Sigmoid colon (tissue), 7 donors: Measurements from ENCODE around the gene ZCCHC18. TPM values are rescaled to one million over a fixed set of nuclear protein-coding genes. Genes with fewer than 3 reads are reported as not detected.

Experiments
- DNase-seq: peaks from one replicate; pipeline ENCODE4 v3.0.0-alpha.2; 2019
- H3K27ac ChIP-seq, 4 donors: fragments of 200-600 bp; sonication (generic); one replicate each; pipeline ENCODE4 v1.5.1; 2016 to 2019; ENCODE audit warnings: mild to moderate bottlenecking in 1 of 4
- H3K27me3 ChIP-seq, 3 donors: fragments of 200-600 bp; sonication (generic); one replicate each; pipeline ENCODE4 v1.5.1; 2019; ENCODE audit warnings: mild to moderate bottlenecking in 1 of 3
- H3K36me3 ChIP-seq, 4 donors: fragments of 200-600 bp; sonication (generic); one replicate each; pipeline ENCODE4 v1.5.1; 2016 to 2019
- H3K4me1 ChIP-seq, 4 donors: fragments of 200-600 bp; sonication (generic); one replicate each; pipeline ENCODE4 v1.5.1; 2017 to 2019
- H3K4me3 ChIP-seq, 4 donors: fragments of 200-600 bp; sonication (generic); one replicate each; pipeline ENCODE4 v1.5.1; 2017 to 2019; ENCODE audit warnings: mild to moderate bottlenecking in 2 of 4, moderate library complexity in 1 of 4
- H3K9me3 ChIP-seq, 4 donors: fragments of 200-600 bp in 3 of 4; sonication (generic) in 3 of 4; one replicate each; pipeline versions ENCODE4 v1.5.1 to v1.6.1; 2013 to 2019
- CTCF ChIP-seq, 4 experiments: fragments of 450-650 bp in 3 of 4; fragments of 200-600 bp in 1 of 4; IDR thresholded peaks; one replicate each; pipeline ENCODE4 v1.5.1; 2016 to 2019; ENCODE audit warnings: antibody characterized with exemption in 4 of 4, mild to moderate bottlenecking in 3 of 4, moderate library complexity in 2 of 4
- EP300 ChIP-seq, 4 donors: sonication (generic); formaldehyde crosslinking; IDR thresholded peaks; one replicate each; pipeline ENCODE4 v1.6.1; 2017; ENCODE audit warnings: antibody characterized with exemption in 4 of 4
- POLR2A ChIP-seq, 2 donors: fragments of 450-650 bp; IDR thresholded peaks; one replicate each; pipeline ENCODE4 v1.6.1; 2016; ENCODE audit warnings: antibody characterized with exemption in 2 of 2, mild to moderate bottlenecking in 2 of 2, moderate library complexity in 2 of 2
- POLR2AphosphoS5 ChIP-seq, 4 donors: sonication (generic); formaldehyde crosslinking; IDR thresholded peaks; one replicate each; pipeline ENCODE4 v1.6.1; 2017; ENCODE audit warnings: antibody characterized with exemption in 4 of 4
- WGBS, 2 donors: extraction: QIAGEN DNeasy Blood & Tissue Kit; methylation state at CpG; one replicate each; pipeline ENCODE4 v1.1.7; 2013; 5-methylcytosine and 5-hydroxymethylcytosine counted together
- intact Hi-C: fragments of 100-400 bp; cut with DNase I; formaldehyde crosslinking; loops from one replicate; pipeline ENCODE4 v1.15.1; 2023
- polyA plus RNA-seq, 3 donors: library from polyadenylated mRNA; stranded (reverse); fragments of 200-250 nt; gene quantifications; one replicate each; pipeline ENCODE4 v1.2.3, GENCODE V29; 2013
- total RNA-seq, 4 donors: library from RNA; depleted of rRNA; stranded (reverse); fragments of >200 nt; gene quantifications; one replicate each; pipeline ENCODE4 v1.1.0, GENCODE V29; 2016
- donor health status: healthy with polysubstance abuse.
- donor health status: Bipolar disorder and iron deficiency.
- donor health status: healthy.

ZCCHC18 gene
- total and polyA plus RNA-seq, 7 donors, result 0.66 to 4.2 (median 2.2) TPM; not detected in 1

GRCh38 chrX:104113222-104113965 lies 1.1 kb downstream of the ZCCHC18 start:
- WGBS, 2 donors, result 5% methylated on average over 24 of the region's 24 CpGs
- peak; percentile 69 for DNase-seq
- peak overlapping the region; percentile 77 to 83 (median 82) for H3K27ac ChIP-seq
- peaks cover 0 to 8% (median 0%) of the 10 kb centered on the region in 4 donors for H3K4me1 ChIP-seq
- peak overlapping the region; percentile 40 to 61 (median 59) for H3K4me3 ChIP-seq
- no peaks in the 10 kb centered on the region for H3K9me3 ChIP-seq
- H3K36me3 ChIP-seq, result no peaks in the 10 kb centered on the region
- TF ChIP-seq EP300 (IDR thresholded peaks at IDR 0.05), result no peak
- no peak for TF ChIP-seq POLR2A (IDR thresholded peaks at IDR 0.05)
- TF ChIP-seq CTCF (IDR thresholded peaks at IDR 0.05), result peak in 2 of 4 experiments; percentile 36 to 43
- no peak for TF ChIP-seq POLR2AphosphoS5 (IDR thresholded peaks at IDR 0.05)
- intact Hi-C loops, result loop anchor here (2.0 kb wide), 2 partner anchors 15 to 195 kb away; no protein-coding TSS in a partner anchor
- H3K27me3 ChIP-seq, result no peaks in the 10 kb centered on the region

GRCh38 chrX:104117759-104118158 lies 5.4 kb downstream of the ZCCHC18 start:
- intact Hi-C loops, result no loop called here
- Histone ChIP-seq H3K4me1 (no peaks in the 10 kb centered on the region), H3K36me3 (no peaks in the 10 kb centered on the region), H3K27ac (no peak overlapping the region), H3K9me3 (no peaks in the 10 kb centered on the region), H3K4me3 (no peak overlapping the region), H3K27me3 (no peaks in the 10 kb centered on the region)
- TF ChIP-seq EP300 (IDR thresholded peaks at IDR 0.05) (no peak), CTCF (IDR thresholded peaks at IDR 0.05) (no peak), POLR2A (IDR thresholded peaks at IDR 0.05) (no peak), POLR2AphosphoS5 (IDR thresholded peaks at IDR 0.05) (no peak)
- no peak for DNase-seq

- WGBS, 2 donors, result 92 to 93% methylated on average over 1 of the region's 1 CpG
Observed at GRCh38 chrX:104118765-104119164, 6.4 kb downstream of the ZCCHC18 start.

GRCh38 chrX:104122829-104123228 lies 10.5 kb downstream of the ZCCHC18 start:
- no peaks in the 10 kb centered on the region for H3K27me3 ChIP-seq
- DNase-seq, result no peak
- no peaks in the 10 kb centered on the region for H3K36me3 ChIP-seq
- no peaks in the 10 kb centered on the region for H3K4me1 ChIP-seq
- no peak overlapping the region for H3K27ac ChIP-seq
- H3K4me3 ChIP-seq, result no peak overlapping the region
- 46 to 90% methylated on average over 5 of the region's 5 CpGs for WGBS, 2 donors
- intact Hi-C loops, result no loop called here
- no peaks in the 10 kb centered on the region for H3K9me3 ChIP-seq
- no peak for TF ChIP-seq POLR2AphosphoS5 (IDR thresholded peaks at IDR 0.05)
- no peak for TF ChIP-seq EP300 (IDR thresholded peaks at IDR 0.05)
- TF ChIP-seq CTCF (IDR thresholded peaks at IDR 0.05), result no peak
- TF ChIP-seq POLR2A (IDR thresholded peaks at IDR 0.05), result no peak

More at GRCh38 chrX:104118765-104119164, 6.4 kb downstream of the ZCCHC18 start:
- no peaks in the 10 kb centered on the region for H3K9me3 ChIP-seq
- H3K4me3 ChIP-seq, result no peak overlapping the region
- H3K27ac ChIP-seq, result no peak overlapping the region
- no peak for DNase-seq
- no peaks in the 10 kb centered on the region for H3K36me3 ChIP-seq
- no peaks in the 10 kb centered on the region for H3K27me3 ChIP-seq
- no peak for TF ChIP-seq POLR2A (IDR thresholded peaks at IDR 0.05)
- no peak for TF ChIP-seq EP300 (IDR thresholded peaks at IDR 0.05)
- no peak for TF ChIP-seq CTCF (IDR thresholded peaks at IDR 0.05)
- TF ChIP-seq POLR2AphosphoS5 (IDR thresholded peaks at IDR 0.05), result no peak
- intact Hi-C loops, result no loop called here
- no peaks in the 10 kb centered on the region for H3K4me1 ChIP-seq
